ENCODE data around the gene ICE2. TPM values are rescaled to one million over a fixed set of nuclear protein-coding genes. Genes with fewer than 3 reads are reported as not detected.
A peak's percentile ranks its signal among the peaks of the same experiment; 100 is the strongest.

The ICE2 gene
- polyA plus RNA-seq, 3 donors, result 10.0 to 27.0 (median 24.8) TPM

- no peak overlapping the region for H3K4me3 ChIP-seq (replicated peaks in 1 of 3; ENCODE audit: low read depth in 2 of 3, low read length in 3 of 3)
- H4K20me1 ChIP-seq (ENCODE audit: insufficient read depth, low read length), result peaks cover 99% of the 10 kb centered on the region
- H3K79me2 ChIP-seq (ENCODE audit: insufficient read depth, low read length), result peaks cover 99% of the 10 kb centered on the region
- Mint-ChIP-seq H3K4me1 (peaks cover 3% of the 10 kb centered on the region), H3K4me3 (no peak overlapping the region), H3K27me3 (ENCODE audit: low read depth in 3 of 3) (no peaks in the 10 kb centered on the region), H3K36me3 (peaks cover 81 to 90% of the 10 kb centered on the region in 2 donors), H3K9me3 (no peaks in the 10 kb centered on the region), H3K27ac (no peak overlapping the region)
- H3K36me3 ChIP-seq (replicated peaks in 1 of 2; ENCODE audit: control insufficient read depth in 1 of 2, insufficient read depth in 2 of 2, low read length in 2 of 2), result peaks cover 93 to 95% of the 10 kb centered on the region in 2 donors
- no peaks in the 10 kb centered on the region for H3K4me1 ChIP-seq (ENCODE audit: control insufficient read depth in 1 of 2, insufficient read depth in 2 of 2, low read length in 2 of 2)
- 100% methylated on average over 1 of the region's 8 CpGs for WGBS (ENCODE audit: insufficient coverage)
- no peak overlapping the region for H2AFZ ChIP-seq (ENCODE audit: insufficient read depth, low read depth, low read length, poor library complexity, severe bottlenecking)
- TF ChIP-seq, protein P1, sequence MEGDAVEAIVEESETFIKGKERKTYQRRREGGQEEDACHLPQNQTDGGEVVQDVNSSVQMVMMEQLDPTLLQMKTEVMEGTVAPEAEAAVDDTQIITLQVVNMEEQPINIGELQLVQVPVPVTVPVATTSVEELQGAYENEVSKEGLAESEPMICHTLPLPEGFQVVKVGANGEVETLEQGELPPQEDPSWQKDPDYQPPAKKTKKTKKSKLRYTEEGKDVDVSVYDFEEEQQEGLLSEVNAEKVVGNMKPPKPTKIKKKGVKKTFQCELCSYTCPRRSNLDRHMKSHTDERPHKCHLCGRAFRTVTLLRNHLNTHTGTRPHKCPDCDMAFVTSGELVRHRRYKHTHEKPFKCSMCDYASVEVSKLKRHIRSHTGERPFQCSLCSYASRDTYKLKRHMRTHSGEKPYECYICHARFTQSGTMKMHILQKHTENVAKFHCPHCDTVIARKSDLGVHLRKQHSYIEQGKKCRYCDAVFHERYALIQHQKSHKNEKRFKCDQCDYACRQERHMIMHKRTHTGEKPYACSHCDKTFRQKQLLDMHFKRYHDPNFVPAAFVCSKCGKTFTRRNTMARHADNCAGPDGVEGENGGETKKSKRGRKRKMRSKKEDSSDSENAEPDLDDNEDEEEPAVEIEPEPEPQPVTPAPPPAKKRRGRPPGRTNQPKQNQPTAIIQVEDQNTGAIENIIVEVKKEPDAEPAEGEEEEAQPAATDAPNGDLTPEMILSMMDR (IDR thresholded peaks at IDR 0.05), result no peak
- no peak overlapping the region for H3K9ac ChIP-seq (ENCODE audit: insufficient read depth, low read length, poor library complexity, severe bottlenecking)
- H3K27me3 ChIP-seq (ENCODE audit: control insufficient read depth in 2 of 2, insufficient read depth in 2 of 2, low read length in 2 of 2), result no peaks in the 10 kb centered on the region
- H3K27ac ChIP-seq (ENCODE audit: low read depth in 1 of 2, low read length in 2 of 2), result peak overlapping the region in 1 of 2 donors; percentile 47
- intact Hi-C loops (cut with micrococcal nuclease), result loop anchor here in 1 of 2 donors (10.0 kb wide), 1 partner anchor 55 kb away; no protein-coding TSS in a partner anchor
- no peak for DNase-seq
- no peaks in the 10 kb centered on the region for H3K9me3 ChIP-seq (replicated peaks in 1 of 2; ENCODE audit: control insufficient read depth in 1 of 2, insufficient read depth in 1 of 2, low read length in 2 of 2)
- no peak overlapping the region for H3K4me2 ChIP-seq (replicated peaks; ENCODE audit: extremely low read depth, low read length, poor library complexity, severe bottlenecking)
These were observed 99.2 kb downstream of the ICE2 start for GRCh38 chr15:60379525-60380274.

DNA sequence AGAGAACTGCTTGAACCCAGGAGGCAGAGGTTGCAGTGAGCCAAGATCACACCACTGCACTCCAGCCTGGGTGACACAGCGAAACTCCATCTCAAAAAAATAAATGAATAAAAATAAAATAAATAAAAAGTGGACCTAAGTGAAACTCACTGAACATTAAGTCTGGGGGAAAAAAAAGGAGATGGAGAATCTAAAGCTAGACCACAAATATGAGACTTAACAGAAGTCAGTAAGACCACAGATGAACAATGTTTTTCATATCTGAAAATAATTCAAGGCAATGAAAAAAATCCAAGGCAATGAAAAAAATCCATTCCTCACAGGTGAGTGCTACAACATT lies 99.8 kb downstream of the ICE2 start:
- no peak overlapping the region for H2AFZ ChIP-seq (ENCODE audit: insufficient read depth, low read depth, low read length, poor library complexity, severe bottlenecking)
- H3K9me3 ChIP-seq (replicated peaks in 1 of 2; ENCODE audit: control insufficient read depth in 1 of 2, insufficient read depth in 1 of 2, low read length in 2 of 2), result no peaks in the 10 kb centered on the region
- Mint-ChIP-seq H3K36me3 (peaks cover 77 to 90% of the 10 kb centered on the region in 2 donors), H3K27ac (no peak overlapping the region), H3K9me3 (no peaks in the 10 kb centered on the region), H3K4me1 (peaks cover 3% of the 10 kb centered on the region), H3K4me3 (no peak overlapping the region), H3K27me3 (ENCODE audit: low read depth in 3 of 3) (no peaks in the 10 kb centered on the region)
- peaks cover 99% of the 10 kb centered on the region for H3K79me2 ChIP-seq (ENCODE audit: insufficient read depth, low read length)
- no peak overlapping the region for H3K4me3 ChIP-seq (replicated peaks in 1 of 3; ENCODE audit: low read depth in 2 of 3, low read length in 3 of 3)
- peaks cover 93 to 95% of the 10 kb centered on the region in 2 donors for H3K36me3 ChIP-seq (replicated peaks in 1 of 2; ENCODE audit: control insufficient read depth in 1 of 2, insufficient read depth in 2 of 2, low read length in 2 of 2)
- H4K20me1 ChIP-seq (ENCODE audit: insufficient read depth, low read length), result peaks cover 99% of the 10 kb centered on the region
- H3K27ac ChIP-seq (ENCODE audit: low read depth in 1 of 2, low read length in 2 of 2), result no peak overlapping the region
- H3K4me2 ChIP-seq (replicated peaks; ENCODE audit: extremely low read depth, low read length, poor library complexity, severe bottlenecking), result no peak overlapping the region
- intact Hi-C loops (cut with micrococcal nuclease), result no loop called here
- no CpG with 5 or more reads among the region's 1 CpG for WGBS (ENCODE audit: insufficient coverage)
- H3K27me3 ChIP-seq (ENCODE audit: control insufficient read depth in 2 of 2, insufficient read depth in 2 of 2, low read length in 2 of 2), result no peaks in the 10 kb centered on the region
- DNase-seq, result no peak
- H3K4me1 ChIP-seq (ENCODE audit: control insufficient read depth in 1 of 2, insufficient read depth in 2 of 2, low read length in 2 of 2), result no peaks in the 10 kb centered on the region
- TF ChIP-seq, protein P1 (IDR thresholded peaks at IDR 0.05), result no peak
- no peak overlapping the region for H3K9ac ChIP-seq (ENCODE audit: insufficient read depth, low read length, poor library complexity, severe bottlenecking)
